HG03175 (cell line): ENCODE data around the gene ADK.
"Not testable (repeated sequence)": the region's sequence is repeated elsewhere in the genome, so short reads cannot be mapped to it uniquely, and the experiment has no call there.

Source experiments
- ATAC-seq: cut with Tn5 transposase; IDR thresholded peaks from one replicate; pipeline ENCODE4 v1.9.1; 2021; ENCODE audit warnings: mild to moderate bottlenecking, moderate library complexity; ENCODE audit not compliant: unreplicated experiment

ADK gene

DNA sequence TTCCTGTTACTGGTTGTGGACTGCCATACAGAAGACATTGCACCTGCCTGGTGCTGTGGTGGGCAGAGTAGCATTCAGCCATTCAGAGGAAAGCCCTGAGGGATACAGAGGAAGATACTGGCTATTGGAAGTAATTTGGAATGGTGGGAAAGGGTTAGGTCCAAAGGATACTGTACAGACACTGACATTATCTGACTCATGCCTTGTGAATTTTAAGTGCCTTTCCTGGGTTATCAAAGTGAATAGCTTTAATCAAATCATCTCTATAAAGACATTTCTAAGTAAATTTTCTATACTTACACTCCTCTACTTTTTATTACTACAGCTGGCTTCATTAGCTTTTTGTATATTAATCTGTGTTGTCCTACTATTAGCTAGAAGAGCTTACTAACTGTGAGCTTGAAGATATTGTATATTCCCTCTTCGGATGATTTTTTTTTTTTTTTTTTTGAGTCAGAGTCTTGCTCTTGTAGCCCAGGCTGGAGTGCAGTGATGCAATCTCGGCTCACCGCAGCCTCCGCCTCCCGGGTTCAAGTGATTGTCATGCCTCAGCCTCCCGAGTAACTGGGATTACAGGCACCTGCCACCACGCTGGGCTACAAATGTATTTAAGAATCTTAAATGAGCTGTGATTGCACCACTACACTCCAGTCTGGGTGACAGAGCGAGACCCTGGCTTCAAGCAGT, 186.5 kb downstream of the ADK start:
- ATAC-seq = no peak

DNA sequence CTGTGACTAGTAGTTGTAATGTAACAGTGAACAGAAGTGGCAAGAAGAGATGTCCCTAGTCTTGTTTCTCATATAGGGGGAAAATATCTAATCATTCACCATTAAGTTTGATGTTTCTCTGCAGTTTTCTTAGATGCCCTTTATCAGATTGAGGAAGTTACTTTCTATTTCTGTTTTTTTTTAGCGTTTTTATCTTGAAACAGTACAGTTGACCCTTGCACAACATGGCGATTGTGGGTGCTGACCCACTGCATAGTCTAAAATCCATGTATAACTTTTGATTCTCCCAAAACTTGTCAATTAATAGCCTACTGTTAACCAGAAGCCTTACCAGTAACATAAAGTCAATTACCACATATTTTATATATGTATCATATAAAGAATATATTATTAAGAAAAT, 192.0 kb downstream of the ADK start:
- ATAC-seq = no peak

DNA sequence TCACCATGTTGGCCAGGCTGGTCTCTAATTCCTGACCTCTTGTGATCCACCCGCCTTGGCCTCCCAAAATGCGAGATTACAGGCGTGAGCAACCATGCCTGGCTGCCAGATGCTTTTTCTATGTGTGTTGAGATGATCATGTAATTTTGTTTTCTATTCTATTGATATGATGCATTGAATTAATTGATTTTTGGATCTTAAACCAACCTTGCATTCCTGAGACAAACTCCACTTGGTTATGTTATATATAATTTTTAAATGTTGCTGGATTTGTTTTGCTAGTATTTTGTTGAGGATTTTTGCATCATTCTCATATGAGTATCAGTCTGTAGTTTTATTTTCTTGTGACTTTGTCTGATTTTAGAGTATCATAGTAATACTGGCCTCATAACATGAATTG, 192.8 kb downstream of the ADK start:
- no peak for ATAC-seq

DNA sequence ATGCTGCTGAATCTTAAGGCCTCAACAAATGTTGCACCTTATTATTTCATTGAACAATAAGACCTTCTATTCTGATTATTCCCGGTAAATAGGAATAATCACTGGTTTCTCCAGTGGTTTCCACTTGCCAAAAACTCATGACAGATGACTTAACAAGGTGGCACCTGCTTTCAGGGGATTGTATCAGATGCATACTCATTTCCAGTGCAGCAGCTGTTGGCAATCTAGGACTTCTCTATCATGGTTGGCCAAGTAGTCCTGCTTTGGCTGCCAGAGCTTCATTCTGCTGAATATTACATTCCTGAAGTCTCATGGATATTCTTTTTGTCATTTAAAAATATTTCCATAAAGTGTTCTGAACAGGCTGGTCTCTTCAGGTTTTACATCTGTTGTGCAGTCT, 193.3 kb downstream of the ADK start:
- ATAC-seq = no peak

DNA sequence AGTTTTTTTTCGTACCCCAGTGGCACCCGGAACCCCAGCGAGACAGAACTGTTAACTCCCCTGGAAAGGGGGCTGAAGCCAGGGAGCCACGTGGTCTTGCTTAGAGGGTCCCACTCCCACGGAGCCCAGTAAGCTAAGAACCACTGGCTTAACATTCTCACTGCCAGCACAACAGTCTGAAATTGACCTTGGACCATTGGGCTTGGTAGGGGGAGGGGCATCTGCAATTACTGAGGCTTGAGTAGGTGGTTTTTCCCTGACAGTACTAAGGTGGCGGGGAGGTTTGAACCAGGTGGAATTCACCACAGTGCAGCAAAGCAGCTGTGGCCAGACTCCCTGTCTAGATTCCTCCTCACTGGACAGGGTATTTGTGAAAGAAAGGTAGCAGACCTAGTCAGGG, 196.5 kb downstream of the ADK start:
- ATAC-seq = no peak

DNA sequence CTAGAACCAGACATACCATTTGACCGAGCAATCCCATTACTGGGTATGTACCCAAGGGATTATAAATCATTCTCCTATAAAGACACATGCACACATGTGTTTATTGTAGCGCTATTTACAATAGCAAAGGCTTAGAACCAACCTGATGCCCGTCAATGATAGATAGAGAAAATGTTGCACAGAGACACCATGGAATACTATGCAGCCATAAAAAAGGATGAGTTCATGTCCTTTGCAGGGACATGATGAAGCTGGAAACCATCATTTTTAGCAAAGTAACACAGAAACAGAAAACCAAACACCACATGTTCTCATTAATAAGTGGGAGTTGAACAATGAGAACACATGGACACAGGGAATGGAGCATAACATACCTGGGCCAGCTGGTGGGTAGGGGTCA, 202.0 kb downstream of the ADK start:
- not testable (repeated sequence) for ATAC-seq

DNA sequence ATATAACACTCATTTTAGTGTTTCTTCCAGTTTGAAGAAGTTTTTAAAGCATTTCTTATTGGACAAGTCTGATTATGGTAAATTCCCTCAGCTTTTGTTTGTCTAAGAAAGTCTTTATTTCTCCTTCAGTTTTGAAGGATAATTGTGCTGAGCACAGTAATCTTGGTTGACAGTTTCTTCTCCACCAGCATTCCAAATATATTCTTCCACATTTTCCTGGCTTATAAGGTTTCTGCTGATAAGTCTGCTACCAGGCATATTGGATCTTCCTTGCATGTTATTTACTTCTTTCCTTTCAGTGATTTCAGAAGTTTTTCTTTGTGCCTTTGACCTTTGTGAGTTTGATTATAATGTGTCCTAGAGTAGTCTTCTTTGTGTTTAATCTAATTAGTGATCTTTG, 210.7 kb downstream of the ADK start:
- no peak for ATAC-seq

DNA sequence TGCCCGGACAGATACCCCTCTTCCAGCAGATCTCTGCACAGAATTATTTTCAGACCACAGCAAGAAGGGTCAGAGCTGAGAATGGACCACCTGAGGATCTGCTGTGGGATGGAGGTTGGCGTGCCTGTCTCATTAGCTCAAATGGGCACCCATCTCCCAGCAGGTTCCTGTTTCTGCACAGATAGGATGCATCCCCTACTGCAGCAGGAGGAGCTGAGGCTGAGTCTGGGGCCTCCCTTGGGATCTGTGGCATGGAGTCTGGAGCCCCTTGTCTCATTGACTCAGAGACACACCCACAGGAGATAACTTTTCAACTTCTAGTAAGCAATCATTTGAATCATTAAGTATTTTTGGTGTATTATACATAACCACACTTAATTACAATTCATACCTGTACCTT, 212.7 kb downstream of the ADK start:
- ATAC-seq = no peak

DNA sequence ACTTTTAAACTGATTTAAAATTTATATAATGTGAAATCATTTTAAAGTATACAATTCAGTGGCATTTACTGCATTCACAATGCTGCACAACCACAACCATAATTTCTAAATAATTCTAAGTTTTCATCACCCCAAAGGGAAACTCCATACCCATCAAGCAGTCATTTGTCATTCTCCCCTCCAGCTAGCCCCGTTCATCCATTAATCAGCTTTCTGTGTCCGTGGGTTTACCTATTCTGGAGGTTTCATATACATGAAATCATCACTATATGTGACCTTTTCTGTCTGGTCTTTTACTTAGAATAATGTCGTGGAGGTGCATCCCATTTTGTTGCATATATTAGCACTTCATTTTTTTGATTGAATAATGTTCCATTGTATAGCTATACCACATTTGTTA, 214.1 kb downstream of the ADK start:
- no peak for ATAC-seq

DNA sequence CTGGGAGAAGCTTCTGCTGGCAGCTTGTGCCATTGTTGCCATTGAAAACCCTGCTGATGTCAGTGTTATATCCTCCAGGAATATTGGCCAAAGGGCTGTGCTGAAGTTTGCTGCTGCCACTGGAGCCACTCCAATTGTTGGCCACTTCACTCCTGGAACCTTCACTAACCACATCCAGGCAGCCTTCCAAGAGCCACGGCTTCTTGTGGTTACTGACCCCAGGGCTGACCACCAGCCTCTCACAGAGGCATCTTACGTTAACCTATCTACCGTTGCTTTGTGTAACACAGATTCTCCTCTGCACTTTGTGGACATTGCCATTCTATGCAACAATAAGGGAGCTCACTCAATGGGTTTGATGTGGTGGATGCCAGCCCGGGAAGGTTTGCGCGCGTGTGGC, 220.7 kb downstream of the ADK start:
- ATAC-seq = no peak

DNA sequence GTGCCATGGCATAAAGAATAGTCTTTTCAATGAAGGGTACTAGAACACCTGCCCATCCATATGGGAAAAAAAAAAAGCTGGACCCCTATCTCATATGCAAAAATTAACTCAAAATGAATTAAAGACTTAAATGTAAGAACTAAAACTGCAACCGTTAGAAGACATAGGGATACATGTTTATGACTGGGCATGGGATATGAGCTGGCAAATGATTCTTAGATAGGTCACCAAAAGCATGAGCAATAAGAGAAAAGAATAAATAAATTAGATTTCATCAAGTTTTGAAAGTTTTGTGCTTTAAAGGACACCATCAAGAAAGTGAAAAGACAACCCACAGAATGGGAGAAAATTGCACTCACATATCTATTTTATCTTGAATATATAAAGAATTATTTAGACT, 222.0 kb downstream of the ADK start:
- no peak for ATAC-seq

DNA sequence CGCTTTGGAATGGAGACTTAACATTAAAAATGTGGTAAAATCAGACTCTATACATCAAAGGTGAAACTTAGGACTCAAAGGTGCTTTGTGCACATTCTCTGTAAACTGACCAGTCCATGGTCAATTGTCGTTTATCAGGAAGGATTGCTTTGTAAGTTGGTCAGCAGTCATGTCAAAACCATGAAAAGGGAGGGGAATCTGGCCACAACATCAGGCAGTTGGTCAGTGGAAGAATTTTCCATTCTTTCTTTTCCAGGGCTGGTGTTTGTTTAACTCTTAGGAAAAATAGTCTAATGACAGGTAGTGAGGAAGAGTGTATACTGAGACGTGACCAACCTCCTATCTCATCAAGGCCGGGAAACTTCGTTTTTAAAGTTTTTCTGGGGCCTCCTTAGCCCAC, 226.5 kb downstream of the ADK start:
- no peak for ATAC-seq

DNA sequence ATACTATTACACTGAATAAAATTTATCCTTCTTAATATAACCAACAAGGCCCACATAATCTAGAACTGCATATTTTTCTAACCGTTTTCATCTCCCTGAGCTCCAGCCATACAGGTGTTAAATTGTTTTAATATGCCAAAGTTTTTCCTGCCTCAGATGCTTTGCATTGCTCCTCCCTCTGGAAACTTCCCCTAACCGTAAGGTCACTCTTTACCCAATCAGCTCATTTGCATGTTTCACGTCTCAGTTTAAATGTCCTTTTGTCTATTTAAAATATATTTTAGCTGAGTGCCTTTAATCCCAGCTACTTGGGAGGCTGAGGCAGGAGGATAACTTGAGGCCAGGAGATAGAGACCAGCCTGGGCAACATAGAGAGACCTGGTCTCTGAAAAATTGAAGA, 228.5 kb downstream of the ADK start:
- ATAC-seq = no peak

DNA sequence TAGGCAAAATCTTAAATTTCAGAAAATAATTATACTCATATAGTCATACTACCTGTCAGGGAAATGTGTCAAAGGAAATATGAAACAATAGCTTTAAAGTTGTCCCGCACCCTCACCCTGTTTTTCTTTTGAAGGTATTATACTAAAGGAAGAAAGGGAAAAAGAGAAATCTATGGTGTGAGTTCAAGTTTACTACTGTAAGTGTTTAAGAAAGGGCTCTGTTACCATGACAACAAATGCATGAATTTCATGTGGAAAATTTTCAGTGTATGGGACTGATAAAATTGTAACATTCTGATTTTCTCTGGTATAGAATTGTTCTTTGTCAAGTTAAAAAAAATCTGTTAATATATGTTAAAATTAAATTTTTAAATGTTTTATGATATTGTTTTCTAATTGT, 229.8 kb downstream of the ADK start:
- ATAC-seq = no peak

DNA sequence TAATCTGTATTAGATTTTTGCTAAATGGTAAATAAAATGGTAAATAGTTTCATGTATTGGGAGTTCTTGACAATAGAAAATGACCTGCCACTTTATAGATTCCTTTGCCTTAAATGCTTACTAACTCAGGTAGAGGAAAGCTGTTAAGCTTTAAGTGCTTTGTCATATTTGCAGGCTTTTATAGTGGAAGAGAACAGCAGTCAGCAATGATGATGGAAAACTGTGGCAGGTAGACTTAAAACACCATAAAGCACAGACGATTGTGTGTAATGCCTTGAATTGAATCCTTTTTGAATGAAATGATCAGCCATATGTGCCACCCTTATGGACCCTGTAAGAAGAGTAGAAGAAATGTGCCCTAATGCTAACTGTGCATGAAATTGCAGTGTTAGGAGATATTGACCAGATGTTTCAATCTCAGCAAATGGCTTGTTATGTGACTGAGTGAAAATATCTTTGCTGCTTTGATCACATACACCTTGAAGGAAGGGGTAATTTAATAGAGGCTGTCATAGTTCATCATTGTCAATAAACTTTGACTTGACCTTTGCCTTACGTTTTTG, 230.4 kb downstream of the ADK start:
- no peak for ATAC-seq

DNA sequence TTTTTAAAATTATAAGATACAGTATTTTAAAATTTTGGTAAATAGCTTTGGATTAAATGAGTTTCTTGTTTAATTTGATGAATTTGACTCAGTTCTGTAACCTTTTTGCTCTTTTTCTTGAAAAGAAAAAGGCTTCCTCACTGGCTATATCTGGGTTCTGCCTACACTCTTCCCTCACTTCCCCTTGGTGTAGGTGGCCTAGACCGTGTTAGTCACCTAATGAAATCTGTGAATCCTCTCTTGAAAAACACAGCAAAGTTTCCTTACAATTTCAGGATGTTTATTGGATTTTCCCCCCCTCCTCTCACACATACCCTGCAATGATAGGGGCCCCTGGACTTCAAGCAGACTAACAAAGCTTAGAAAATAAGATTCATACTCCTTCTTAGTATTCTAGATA, 231.6 kb downstream of the ADK start:
- ATAC-seq = no peak

DNA sequence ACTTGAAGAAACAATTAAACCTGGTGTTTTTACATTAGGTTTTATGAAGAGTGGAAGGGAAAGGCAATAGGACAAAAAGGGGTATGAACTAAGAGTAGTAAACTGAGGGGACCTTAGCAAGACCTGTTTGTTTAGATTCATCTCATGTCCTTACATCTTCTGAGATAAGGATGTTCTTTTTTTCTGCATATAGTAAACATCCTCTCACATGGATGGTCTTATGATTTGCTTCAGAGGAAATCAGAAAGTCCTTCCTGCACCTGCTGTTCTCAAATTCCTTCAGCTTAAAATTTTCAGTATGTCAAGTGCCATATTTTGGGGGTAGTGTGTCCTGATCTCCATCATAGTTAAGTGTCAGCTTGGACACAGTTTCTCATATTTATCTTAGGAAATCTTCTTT, 232.6 kb downstream of the ADK start:
- no peak for ATAC-seq

DNA sequence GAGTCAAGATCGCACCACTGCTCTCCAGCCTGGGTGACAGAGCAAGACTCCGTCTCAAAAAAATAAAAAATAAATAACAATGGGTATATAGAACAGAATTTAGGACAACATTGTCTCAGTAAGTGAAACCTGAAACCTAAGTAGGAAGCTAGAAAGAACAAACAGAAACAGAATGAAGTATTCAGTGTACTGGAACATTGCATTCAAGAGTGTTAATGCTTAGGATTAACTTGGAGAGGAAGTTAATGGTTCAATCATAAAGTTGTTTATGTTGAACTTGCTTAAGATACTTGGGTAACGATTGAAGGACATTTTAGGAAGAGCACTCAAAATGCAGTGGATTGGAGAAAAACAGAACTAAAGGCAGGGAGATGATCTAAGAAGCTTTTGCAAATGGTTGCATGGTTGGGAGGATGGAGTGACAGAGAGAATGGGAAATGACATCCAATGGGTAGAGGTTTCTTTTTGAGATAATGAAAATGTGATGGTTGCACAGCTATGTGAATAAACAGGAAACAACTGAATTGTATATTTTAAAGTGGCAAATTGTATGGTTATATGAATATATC, 233.7 kb downstream of the ADK start:
- no peak for ATAC-seq

DNA sequence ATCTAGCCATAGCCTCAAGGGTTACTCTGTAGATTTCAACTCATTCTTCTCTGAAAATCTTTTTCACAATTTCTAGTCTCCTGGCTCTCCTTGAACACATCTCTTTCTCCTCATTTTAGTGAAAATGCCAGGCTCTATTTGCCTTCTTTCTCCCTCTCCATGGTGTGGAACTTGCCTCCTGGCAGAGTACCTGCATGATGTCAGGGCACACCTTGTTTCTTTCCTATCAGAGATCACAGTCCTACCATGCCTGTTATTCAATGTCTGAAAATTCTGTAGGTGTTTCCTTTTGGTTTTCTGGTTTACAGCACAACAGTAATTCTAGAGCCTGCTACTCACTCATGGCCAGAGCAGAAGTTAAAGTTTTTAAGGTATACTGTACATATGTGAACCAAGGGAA, 237.8 kb downstream of the ADK start:
- no peak for ATAC-seq

DNA sequence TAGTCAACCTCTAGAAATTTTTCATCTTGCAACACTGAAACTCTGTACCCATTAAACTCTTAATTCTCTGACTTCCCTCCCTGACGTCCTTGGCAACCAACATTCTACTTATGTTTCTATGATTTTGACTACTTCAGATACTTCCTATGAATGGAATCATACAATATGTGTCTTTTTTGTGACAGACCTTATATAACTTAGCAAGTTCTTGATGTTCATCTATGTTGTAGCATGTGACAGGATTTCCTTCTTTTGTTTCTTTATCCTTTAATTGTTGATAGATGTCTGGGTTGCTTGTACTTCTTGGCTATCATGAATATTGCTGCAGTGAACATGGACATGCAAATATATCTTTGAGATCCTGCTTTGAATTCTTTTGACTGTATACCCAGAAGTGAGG, 240.8 kb downstream of the ADK start:
- ATAC-seq = no peak

DNA sequence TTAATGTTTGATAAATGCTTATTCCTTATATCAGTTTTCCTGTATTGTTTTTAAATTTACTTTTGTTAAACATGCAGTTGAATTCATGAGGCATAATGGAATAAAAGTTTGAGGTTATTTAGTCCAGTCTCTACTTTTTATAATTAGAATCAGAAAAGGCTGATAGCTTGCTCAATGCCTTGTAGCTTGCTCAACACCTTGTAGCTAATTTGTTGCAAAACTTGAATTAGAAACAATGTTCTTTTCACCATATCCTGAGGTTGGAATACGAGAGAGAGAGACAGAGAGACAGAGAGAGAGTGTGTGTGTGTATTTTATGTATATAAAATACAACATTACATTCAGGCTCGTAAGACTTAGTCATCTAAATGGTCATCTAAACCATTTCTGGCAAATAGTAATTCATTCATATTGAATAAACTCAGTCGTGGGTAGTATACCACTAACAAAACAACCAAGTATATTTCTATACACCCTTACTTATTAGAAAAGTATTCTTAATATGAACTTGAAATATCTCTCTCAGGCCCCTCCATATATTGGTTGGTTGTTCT, 243.5 kb downstream of the ADK start:
- no peak for ATAC-seq

DNA sequence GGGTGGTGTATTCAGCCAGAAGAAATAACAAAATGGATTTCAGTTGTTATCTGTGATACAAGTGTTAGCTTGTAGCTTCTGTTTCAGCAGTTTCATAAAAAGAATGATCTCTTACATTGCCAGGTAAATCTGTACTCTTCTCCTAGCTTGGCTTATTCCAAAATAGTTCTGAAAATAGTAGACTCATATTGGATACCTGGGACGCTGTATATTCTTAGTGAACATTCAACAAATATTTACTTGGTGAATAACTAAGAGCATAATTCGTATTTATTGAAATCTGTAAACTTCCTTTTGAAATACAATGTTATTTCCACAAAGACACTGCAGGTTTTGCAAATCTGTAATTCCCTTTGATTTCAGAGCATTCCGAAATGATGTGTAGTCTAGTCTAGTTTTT, 249.2 kb downstream of the ADK start:
- ATAC-seq = no peak

DNA sequence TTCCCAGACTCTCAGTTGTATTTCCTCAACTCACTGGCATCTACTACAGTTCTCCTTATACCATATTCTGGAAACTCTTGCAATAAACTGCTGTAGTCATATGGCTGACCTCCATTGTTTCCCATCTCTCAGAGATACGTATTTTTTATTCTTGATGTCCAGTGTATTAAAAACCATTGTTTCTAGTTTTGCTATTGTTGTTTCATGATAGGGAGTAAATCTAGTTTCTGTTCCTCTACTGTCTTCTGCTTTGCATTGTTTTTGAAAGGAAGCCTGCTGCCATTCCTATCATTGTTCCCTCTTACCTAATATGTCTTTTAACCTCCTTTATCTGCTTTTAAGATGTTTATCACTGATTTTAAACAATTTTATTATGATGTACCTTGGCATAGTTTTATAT, 255.0 kb downstream of the ADK start:
- no peak for ATAC-seq
